HepG2 (cell line): ENCODE data around the gene RDH13. TPM values are rescaled to one million over a fixed set of nuclear protein-coding genes. Genes with fewer than 3 reads are reported as not detected.

Source experiments
- ATAC-seq: fragments of 200-7000 bp; cut with Tn5 transposase; 3 replicates; pipeline ENCODE4 v1.9.1; 2020; ENCODE audit warnings: mild to moderate bottlenecking, moderate library complexity
- BruUV-seq: library from RNA; stranded (reverse); fragments of 400-500 nt; replicated peaks from 2 replicates; lab custom pipeline; 2021; lab: Mats Ljungman, UMichigan
- CTCF ChIA-PET: fragments of 300-600 bp; formaldehyde crosslinking; extraction: SDS; loops from one replicate; lab custom pipeline; 2021; ENCODE audit warnings: low total read pairs, inconsistent platforms, low intra/inter-chr PET ratio; lab: Yijun Ruan, JAX
- POLR2A ChIA-PET: fragments of 350-600 bp; sonication (Branson Sonifier 250); formaldehyde crosslinking; loops from one replicate; lab custom pipeline; 2020; ENCODE audit warnings: antibody characterized with exemption, inconsistent platforms; lab: Yijun Ruan, JAX
- DNase-seq: peaks from one replicate; pipeline ENCODE4 v3.0.0-alpha.2; 2015; ENCODE audit warnings: low spot score
- FAIRE-seq: peaks from 3 replicates; lab custom pipeline; 2011; peaks lifted over from hg19 to GRCh38; lab: Jason Lieb, UNC
- H2AFZ ChIP-seq: one replicate; pipeline ENCODE4 v1.6.1; 2011; ENCODE audit warnings: low read length, inconsistent platforms
- H3K27ac ChIP-seq: fragments of 300-600 bp; 3 replicates; pipeline ENCODE4 v1.8.0; 2011; ENCODE audit warnings: mixed run types, mild to moderate bottlenecking, mixed read lengths, low read length, inconsistent platforms; ENCODE audit not compliant: insufficient read depth; ENCODE audit errors: extremely low read length
- H3K27me3 ChIP-seq, 2 experiments: fragments of 200-600 bp in 1 of 2; 2 replicates in 1 of 2; 3 replicates in 1 of 2; pipeline versions ENCODE4 v1.6.0 to v1.8.0; 2011; ENCODE audit warnings: low read length in 2 of 2, mild to moderate bottlenecking in 2 of 2, moderate library complexity in 2 of 2, inconsistent platforms in 1 of 2; ENCODE audit not compliant: insufficient read depth in 2 of 2, control insufficient read depth in 1 of 2
- H3K36me3 ChIP-seq, 2 experiments: fragments of 200-600 bp in 1 of 2; replicated peaks in 1 of 2; 2 replicates in 1 of 2; 3 replicates in 1 of 2; pipeline versions ENCODE4 v1.5.1 to v1.8.0; 2011; ENCODE audit warnings: low read length in 2 of 2, inconsistent platforms in 1 of 2; ENCODE audit not compliant: insufficient read depth in 2 of 2, control insufficient read depth in 1 of 2
- H3K4me1 ChIP-seq: 2 replicates; pipeline ENCODE4 v1.5.1; 2012; ENCODE audit warnings: low read length, inconsistent platforms; ENCODE audit not compliant: insufficient read depth
- H3K4me2 ChIP-seq: 2 replicates; pipeline ENCODE4 v1.6.0; 2011; ENCODE audit warnings: low read depth, low read length, inconsistent platforms
- H3K4me3 ChIP-seq, 3 experiments: fragments of 200-600 bp in 1 of 3; sonication (generic), shearing (Covaris generic) in 1 of 3; replicated peaks in 1 of 3; 2 replicates each; pipeline ENCODE4 v1.5.1; 2011 to 2016; ENCODE audit warnings: low read length in 3 of 3, inconsistent platforms in 2 of 3, low read depth in 2 of 3, mild to moderate bottlenecking in 2 of 3, control low read depth in 1 of 3, mixed read lengths in 1 of 3; ENCODE audit not compliant: insufficient read depth in 1 of 3
- H3K79me2 ChIP-seq: one replicate; pipeline ENCODE4 v1.6.1; 2011; ENCODE audit warnings: low read length, inconsistent platforms; ENCODE audit not compliant: insufficient read depth
- H3K9ac ChIP-seq: 2 replicates; pipeline ENCODE4 v1.6.0; 2011; ENCODE audit warnings: mild to moderate bottlenecking, low read depth, low read length, inconsistent platforms; ENCODE audit not compliant: insufficient read depth
- H3K9me3 ChIP-seq: 2 replicates; pipeline ENCODE4 v1.5.1; 2012; ENCODE audit warnings: mild to moderate bottlenecking, low read length
- H4K20me1 ChIP-seq: 2 replicates; pipeline ENCODE4 v1.6.0; 2011; ENCODE audit warnings: inconsistent platforms, mild to moderate bottlenecking, low read length, moderate library complexity; ENCODE audit not compliant: insufficient read depth
- ATF2 ChIP-seq: sonication (generic); formaldehyde crosslinking; IDR thresholded peaks from 2 replicates; pipeline ENCODE4 v1.4.0; 2020; ENCODE audit warnings: missing genetic modification reagents
- FOXP1 ChIP-seq, 2 experiments: fragments of 450-650 bp in 1 of 2; IDR thresholded peaks; 2 replicates each; pipeline ENCODE4 v1.6.1; 2017 to 2018; ENCODE audit warnings: antibody characterized with exemption in 1 of 2
- IRF9 ChIP-seq: sonication (generic); formaldehyde crosslinking; IDR thresholded peaks from 2 replicates; pipeline ENCODE4 v1.8.0; 2022; ENCODE audit warnings: missing genetic modification reagents, mild to moderate bottlenecking, borderline replicate concordance
- KAT2B ChIP-seq: fragments of 150-350 bp; IDR thresholded peaks from 2 replicates; pipeline ENCODE4 v1.6.1; 2014; ENCODE audit warnings: low read depth, low read length, borderline replicate concordance
- KDM1A ChIP-seq: IDR thresholded peaks from 2 replicates; pipeline ENCODE4 v1.6.1; 2016; ENCODE audit warnings: missing compliant biosample characterization
- MIER2 ChIP-seq: IDR thresholded peaks from 2 replicates; pipeline ENCODE4 v1.6.1; 2016; ENCODE audit warnings: missing biosample characterization, missing genetic modification reagents
- MIXL1 ChIP-seq: IDR thresholded peaks from 2 replicates; pipeline ENCODE4 v1.6.1; 2016
- NR2F1 ChIP-seq, 2 experiments: fragments of 450-650 bp in 1 of 2; formaldehyde crosslinking in 1 of 2; IDR thresholded peaks; 2 replicates each; pipeline versions ENCODE4 v1.5.0 to v1.6.1; 2016 to 2020; ENCODE audit warnings: mild to moderate bottlenecking in 1 of 2, missing compliant biosample characterization in 1 of 2, missing genetic modification reagents in 1 of 2, moderate library complexity in 1 of 2
- REST ChIP-seq, 2 experiments: IDR thresholded peaks; 2 replicates each; pipeline ENCODE4 v1.6.1; 2011 to 2012; ENCODE audit warnings: low read length in 2 of 2, borderline replicate concordance in 1 of 2, low read depth in 1 of 2, mild to moderate bottlenecking in 1 of 2, moderate library complexity in 1 of 2
- SP1 ChIP-seq, 2 experiments: fragments of 450-650 bp in 1 of 2; sonication (generic) in 1 of 2; formaldehyde crosslinking in 1 of 2; IDR thresholded peaks; 2 replicates each; pipeline versions ENCODE4 v1.4.0 to v1.6.1; 2016 to 2020; ENCODE audit warnings: missing genetic modification reagents in 1 of 2
- ZBTB1 ChIP-seq: sonication (generic); formaldehyde crosslinking; IDR thresholded peaks from 2 replicates; pipeline ENCODE4 v1.4.0; 2020; ENCODE audit warnings: missing genetic modification reagents, borderline replicate concordance
- ZNF143 ChIP-seq: sonication (generic); formaldehyde crosslinking; IDR thresholded peaks from 2 replicates; pipeline ENCODE4 v1.4.0; 2020; ENCODE audit warnings: missing genetic modification reagents
- ZNF317 ChIP-seq: sonication (generic); formaldehyde crosslinking; IDR thresholded peaks from 2 replicates; pipeline ENCODE4 v1.5.0; 2020; ENCODE audit warnings: mild to moderate bottlenecking, missing genetic modification reagents
- ZNF607 ChIP-seq: sonication (generic); formaldehyde crosslinking; IDR thresholded peaks from 2 replicates; pipeline ENCODE4 v1.5.1; 2020; ENCODE audit warnings: missing genetic modification reagents, mild to moderate bottlenecking, borderline replicate concordance
- ZNF737 ChIP-seq: sonication (generic); formaldehyde crosslinking; IDR thresholded peaks from 2 replicates; pipeline ENCODE4 v1.5.0; 2020; ENCODE audit warnings: missing genetic modification reagents, mild to moderate bottlenecking, borderline replicate concordance
- WGBS: methylation state at CpG from one replicate; pipeline ENCODE4 v1.1.6; 2017; ENCODE audit warnings: low lambda C conversion rate; 5-methylcytosine and 5-hydroxymethylcytosine counted together
- in situ Hi-C: cut with HindIII; loops from 2 replicates; pipeline ENCODE4 v1.10.0; 2017; ENCODE audit warnings: low pct_unique_long_range_greater_than_20kb; ENCODE audit not compliant: extremely low pct_ligation_motif_present
- intact Hi-C: fragments of 100-400 bp; cut with micrococcal nuclease; formaldehyde crosslinking; loops from one replicate; pipeline ENCODE4 v1.10.0; 2022; ENCODE audit not compliant: unreplicated experiment
- polyA plus RNA-seq, 8 experiments: library from polyadenylated mRNA; depleted of rRNA in 3 of 8; stranded (reverse) in 7 of 8; unstranded in 1 of 8; fragments of >200 nt; fragmentation: Illumina TruSeq in 4 of 8; extraction: Trizol in 4 of 8; gene quantifications; 2 replicates each; pipeline versions ENCODE4 v1.2.1 to v1.2.3, GENCODE V29; 2011 to 2016; ENCODE audit warnings: low read depth in 4 of 8, missing spikeins in 1 of 8, mixed read lengths in 1 of 8; ENCODE audit not compliant: insufficient read depth in 1 of 8
- total RNA-seq, 5 experiments: library from RNA; depleted of rRNA; stranded (reverse); fragments of >200 nt; fragmentation: Illumina TruSeq; extraction: Trizol; gene quantifications; 2 replicates each; pipeline ENCODE4 v1.2.3, GENCODE V29; 2016; ENCODE audit warnings: low read depth in 1 of 5

Gene RDH13
- total and polyA plus RNA-seq, 2 of the 13 experiments (the other 11 are each of a cell fraction or from before 2014, with no cell fraction given), result 13.4 to 21.5 TPM

- no peak overlapping the region for H3K4me2 ChIP-seq
- no peak for ATAC-seq
- in situ Hi-C loops (no loop called here), intact Hi-C loops (no loop called here)
- peaks cover 3% of the 10 kb centered on the region for H3K79me2 ChIP-seq
- WGBS, result 0% methylated on average over 2 of the region's 2 CpGs
- ChIA-PET POLR2A (no interaction called here), CTCF (no interaction called here)
- peaks cover 24% of the 10 kb centered on the region for H3K4me1 ChIP-seq
- H2AFZ ChIP-seq, result no peak overlapping the region
- no peak overlapping the region for H3K27ac ChIP-seq
- no peaks in the 10 kb centered on the region for H3K9me3 ChIP-seq
- TF ChIP-seq ATF2 (no peak), KDM1A (CRISPR knock-in tag) (0 out of 2 replicates have a peak, but pooled peaks have one; percentile 19), FOXP1 (IDR thresholded peaks at IDR 0.05) (0 out of 2 replicates have a peak, but pooled peaks have one; percentile 15), FOXP1 (CRISPR knock-in tag; IDR thresholded peaks at IDR 0.05) (no peak), MIXL1 (CRISPR knock-in tag) (no peak), SP1 (IDR thresholded peaks at IDR 0.05) (no peak), SP1 (CRISPR knock-in tag; IDR thresholded peaks at IDR 0.05) (no peak), NR2F1 (CRISPR knock-in tag; IDR thresholded peaks at IDR 0.05) (no peak), ZNF607 (CRISPR knock-in tag) (no peak), KAT2B (no peak), ZBTB1 (CRISPR knock-in tag) (no peak), ZNF317 (CRISPR knock-in tag) (no peak), REST (IDR thresholded peaks at IDR 0.05; ENCODE audit: borderline replicate concordance in 1 of 2, low read depth in 1 of 2, low read length in 2 of 2) (peak; percentile 58 to 92), MIER2 (CRISPR knock-in tag) (peak; percentile 91), ZNF143 (peak; percentile 80), ZNF737 (no peak), IRF9 (CRISPR knock-in tag) (no peak)
- H3K36me3 ChIP-seq, result no peaks in the 10 kb centered on the region
- no peak for DNase-seq
- no peak overlapping the region for H3K9ac ChIP-seq
- no TSS peak for BruUV-seq
- H3K4me3 ChIP-seq, result no peak overlapping the region
- no peak for FAIRE-seq
- no peaks in the 10 kb centered on the region for H4K20me1 ChIP-seq
- peaks cover 2 to 35% of the 10 kb centered on the region in 2 experiments for H3K27me3 ChIP-seq
These were observed 3.3 kb upstream of the RDH13 start for GRCh38 chr19:55066107-55066709.
